A673 (cell line): Measurements from ENCODE around the gene PRKD1. TPM values are rescaled to one million over a fixed set of nuclear protein-coding genes. Genes with fewer than 3 reads are reported as not detected.
A peak's percentile ranks its signal among the peaks of the same experiment; 100 is the strongest.

Experiments used
- BruUV-seq: library from RNA; stranded (reverse); fragments of 400-500 nt; replicated peaks from 2 replicates; lab custom pipeline; 2021; lab: Mats Ljungman, UMichigan
- CTCF ChIA-PET: fragments of 300-600 bp; sonication (Branson Sonifier 250); formaldehyde crosslinking; loops from one replicate; lab custom pipeline; 2022; ENCODE audit warnings: antibody characterized with exemption; lab: Charles Lee
- POLR2A ChIA-PET: fragments of 300-600 bp; sonication (Branson Sonifier 250); formaldehyde crosslinking; loops from one replicate; lab custom pipeline; 2022; ENCODE audit warnings: antibody characterized with exemption; ENCODE audit not compliant: low non-redundant PET; lab: Charles Lee
- DNase-seq: peaks from one replicate; pipeline ENCODE4 v3.0.0-alpha.2; 2015; ENCODE audit warnings: low spot score
- H3K27ac ChIP-seq: fragments of 200-600 bp; sonication (generic); 2 replicates; pipeline ENCODE4 v1.5.1; 2016; ENCODE audit warnings: mixed run types, low read depth, mild to moderate bottlenecking, mixed read lengths, antibody characterized with exemption, low read length; ENCODE audit not compliant: poor library complexity, severe bottlenecking
- H3K27me3 ChIP-seq: fragments of 200-600 bp; sonication (generic); replicated peaks from 2 replicates; pipeline ENCODE4 v1.6.1; 2017; ENCODE audit warnings: mixed run types, low read depth, mild to moderate bottlenecking, mixed read lengths, antibody characterized with exemption, low read length; ENCODE audit not compliant: insufficient read depth, poor library complexity
- H3K36me3 ChIP-seq: fragments of 200-600 bp; sonication (generic); 2 replicates; pipeline ENCODE4 v1.6.1; 2016; ENCODE audit warnings: mixed run types, mild to moderate bottlenecking, mixed read lengths, antibody characterized with exemption, low read length; ENCODE audit not compliant: insufficient read depth, poor library complexity, severe bottlenecking
- H3K4me1 ChIP-seq: fragments of 200-600 bp; sonication (generic); 2 replicates; pipeline ENCODE4 v1.6.1; 2017; ENCODE audit warnings: mixed run types, mild to moderate bottlenecking, mixed read lengths, antibody characterized with exemption, low read length; ENCODE audit not compliant: insufficient read depth, poor library complexity, severe bottlenecking
- H3K4me3 ChIP-seq: fragments of 200-600 bp; sonication (generic); 2 replicates; pipeline ENCODE4 v1.5.1; 2016; ENCODE audit warnings: low read depth, mixed run types, mild to moderate bottlenecking, mixed read lengths, low read length; ENCODE audit not compliant: poor library complexity, severe bottlenecking
- H3K9me3 ChIP-seq: fragments of 200-600 bp; sonication (generic); 2 replicates; pipeline ENCODE4 v1.6.1; 2016; ENCODE audit warnings: mixed run types, low read depth, mild to moderate bottlenecking, mixed read lengths, antibody characterized with exemption, low read length; ENCODE audit not compliant: poor library complexity, severe bottlenecking
- CTCF ChIP-seq: fragments of 300-800, 200-600 bp; sonication (generic); conservative IDR thresholded peaks from 2 replicates; pipeline ENCODE4 v1.5.1; 2017; ENCODE audit warnings: low read depth, mild to moderate bottlenecking, antibody characterized with exemption, low read length, moderate library complexity, mixed read lengths
- EZH2 ChIP-seq: fragments of 200-600 bp; sonication (generic); IDR thresholded peaks from 2 replicates; pipeline ENCODE4 v1.6.1; 2017; ENCODE audit warnings: borderline replicate concordance, low read depth, mild to moderate bottlenecking, mixed read lengths, antibody characterized with exemption, low read length; ENCODE audit not compliant: poor library complexity, severe bottlenecking
- intact Hi-C: fragments of 100-400 bp; cut with micrococcal nuclease; formaldehyde crosslinking; loops from one replicate; pipeline ENCODE4 v1.10.0; 2022; ENCODE audit not compliant: unreplicated experiment
- total RNA-seq: library from RNA; stranded (reverse); gene quantifications from 2 replicates; pipeline ENCODE4 v1.2.3, GENCODE V29; 2021

The PRKD1 gene
- total RNA-seq, 1 experiment from 2014 or later: 45.7 TPM

- Histone ChIP-seq H3K27ac (no peak overlapping the region), H3K27me3 (no peaks in the 10 kb centered on the region), H3K4me3 (no peak overlapping the region), H3K36me3 (no peaks in the 10 kb centered on the region), H3K9me3 (peaks cover 6% of the 10 kb centered on the region), H3K4me1 (peaks cover 8% of the 10 kb centered on the region)
- DNase-seq: no peak
- no TSS peak for BruUV-seq
- TF ChIP-seq EZH2 (no peak), CTCF (no peak)
- CTCF ChIA-PET: no interaction called here
- intact Hi-C loops: no loop called here
- POLR2A ChIA-PET: no interaction called here
Observed at GRCh38 chr14:29896354-29896821, 31.3 kb downstream of the PRKD1 start.

- TF ChIP-seq CTCF (no peak), EZH2 (no peak)
- no peak for DNase-seq
- Histone ChIP-seq H3K4me1 (peaks cover 8% of the 10 kb centered on the region), H3K9me3 (peaks cover under 1% of the 10 kb centered on the region), H3K27ac (peak overlapping the region; percentile 2), H3K36me3 (no peaks in the 10 kb centered on the region), H3K4me3 (no peak overlapping the region), H3K27me3 (no peaks in the 10 kb centered on the region)
- ChIA-PET CTCF (no interaction called here), POLR2A (no interaction called here)
- no TSS peak for BruUV-seq
- intact Hi-C loops: no loop called here
Observed at GRCh38 chr14:29895591-29896083, 32.0 kb downstream of the PRKD1 start.

GRCh38 chr14:29893989-29894388 is 33.7 kb downstream of the PRKD1 start:
- intact Hi-C loops: no loop called here
- no peak for TF ChIP-seq EZH2
- TF ChIP-seq CTCF: no peak
- no peak overlapping the region for H3K27ac ChIP-seq
- CTCF ChIA-PET: no interaction called here
- no TSS peak for BruUV-seq
- no peaks in the 10 kb centered on the region for H3K27me3 ChIP-seq
- DNase-seq: no peak
- H3K36me3 ChIP-seq: no peaks in the 10 kb centered on the region
- H3K4me1 ChIP-seq: peaks cover 8% of the 10 kb centered on the region
- no peaks in the 10 kb centered on the region for H3K9me3 ChIP-seq
- POLR2A ChIA-PET: no interaction called here
- no peak overlapping the region for H3K4me3 ChIP-seq
